Caco-2 (cell line): ENCODE measurements around the gene TNRC18. TPM values are rescaled to one million over a fixed set of nuclear protein-coding genes. Genes with fewer than 3 reads are reported as not detected.
A peak's percentile ranks its signal among the peaks of the same experiment; 100 is the strongest.
"Not testable (repeated sequence)": the region's sequence is repeated elsewhere in the genome, so short reads cannot be mapped to it uniquely, and the experiment has no call there.

Source experiments
- BruUV-seq: library from RNA; stranded (reverse); fragments of 400-500 nt; replicated peaks from 2 replicates; lab custom pipeline; 2021; lab: Mats Ljungman, UMichigan
- CTCF ChIA-PET: fragments of 300-600 bp; sonication (Branson Sonifier 250); formaldehyde crosslinking; loops from one replicate; lab custom pipeline; 2022; ENCODE audit warnings: antibody characterized with exemption; lab: Charles Lee
- POLR2A ChIA-PET: fragments of 300-600 bp; sonication (Branson Sonifier 250); formaldehyde crosslinking; loops from one replicate; lab custom pipeline; 2022; ENCODE audit warnings: antibody characterized with exemption; lab: Charles Lee
- DNase-seq, 2 experiments: peaks; one replicate each; pipeline versions ENCODE4 v3.0.0 to v3.0.0-alpha.2; 2020 to 2022
- H3K27me3 ChIP-seq: replicated peaks from 2 replicates; pipeline ENCODE4 v1.6.0; 2011; ENCODE audit warnings: low read length; ENCODE audit not compliant: control insufficient read depth, insufficient read depth
- H3K36me3 ChIP-seq: 2 replicates; pipeline ENCODE4 v1.5.1; 2011; ENCODE audit warnings: low read length; ENCODE audit not compliant: control insufficient read depth, insufficient read depth
- H3K4me1 ChIP-seq: fragments of 250-450 bp; sonication (Bioruptor Pico); 2 replicates; pipeline ENCODE4 v1.5.1; 2020; ENCODE audit warnings: mild to moderate bottlenecking
- H3K4me3 ChIP-seq: 2 replicates; pipeline ENCODE4 v1.5.1; 2011; ENCODE audit warnings: low read depth, mild to moderate bottlenecking, control low read depth, low read length
- H3K9me3 ChIP-seq: fragments of 250-450 bp; sonication (Bioruptor Pico); 2 replicates; pipeline ENCODE4 v1.5.1; 2020; ENCODE audit warnings: mild to moderate bottlenecking, moderate library complexity
- H3K27ac Mint-ChIP-seq: one replicate; pipeline ENCODE4 v1.8.0; 2022; ENCODE audit warnings: mixed read lengths; ENCODE audit not compliant: unreplicated experiment
- H3K27me3 Mint-ChIP-seq: one replicate; pipeline ENCODE4 v1.8.0; 2022; ENCODE audit warnings: mixed read lengths; ENCODE audit not compliant: insufficient read depth, unreplicated experiment
- H3K36me3 Mint-ChIP-seq: one replicate; pipeline ENCODE4 v1.8.0; 2022; ENCODE audit warnings: mild to moderate bottlenecking, mixed read lengths; ENCODE audit not compliant: insufficient read depth, unreplicated experiment
- H3K4me1 Mint-ChIP-seq: one replicate; pipeline ENCODE4 v1.8.0; 2022; ENCODE audit warnings: low read depth, mixed read lengths; ENCODE audit not compliant: unreplicated experiment
- H3K4me3 Mint-ChIP-seq: one replicate; pipeline ENCODE4 v1.8.0; 2022; ENCODE audit warnings: mild to moderate bottlenecking, moderate library complexity, mixed read lengths; ENCODE audit not compliant: unreplicated experiment
- H3K9me3 Mint-ChIP-seq: one replicate; pipeline ENCODE4 v1.8.0; 2022; ENCODE audit warnings: mixed read lengths; ENCODE audit not compliant: unreplicated experiment
- intact Hi-C: fragments of 100-400 bp; cut with micrococcal nuclease; formaldehyde crosslinking; loops from one replicate; pipeline ENCODE4 v1.10.0; 2022; ENCODE audit not compliant: unreplicated experiment
- total RNA-seq: library from RNA; stranded (reverse); gene quantifications from 2 replicates; pipeline ENCODE4 v1.2.3, GENCODE V29; 2022
- TF ChIP-seq, protein P1 (sequence below), 2 experiments: fragments of 200-600 bp in 1 of 2; IDR thresholded peaks; 1 replicate in 1 of 2; 2 replicates in 1 of 2; pipeline versions ENCODE4 v1.5.1 to v1.8.0; 2011 to 2022; ENCODE audit warnings: antibody characterized with exemption in 1 of 2, control low read depth in 1 of 2, inconsistent platforms in 1 of 2, low read depth in 1 of 2, low read length in 1 of 2, mild to moderate bottlenecking in 1 of 2, moderate library complexity in 1 of 2; ENCODE audit not compliant: insufficient read depth in 1 of 2, severe bottlenecking in 1 of 2, unreplicated experiment in 1 of 2

Gene TNRC18
- total RNA-seq, 1 experiment from 2014 or later, result 75.6 TPM

DNA sequence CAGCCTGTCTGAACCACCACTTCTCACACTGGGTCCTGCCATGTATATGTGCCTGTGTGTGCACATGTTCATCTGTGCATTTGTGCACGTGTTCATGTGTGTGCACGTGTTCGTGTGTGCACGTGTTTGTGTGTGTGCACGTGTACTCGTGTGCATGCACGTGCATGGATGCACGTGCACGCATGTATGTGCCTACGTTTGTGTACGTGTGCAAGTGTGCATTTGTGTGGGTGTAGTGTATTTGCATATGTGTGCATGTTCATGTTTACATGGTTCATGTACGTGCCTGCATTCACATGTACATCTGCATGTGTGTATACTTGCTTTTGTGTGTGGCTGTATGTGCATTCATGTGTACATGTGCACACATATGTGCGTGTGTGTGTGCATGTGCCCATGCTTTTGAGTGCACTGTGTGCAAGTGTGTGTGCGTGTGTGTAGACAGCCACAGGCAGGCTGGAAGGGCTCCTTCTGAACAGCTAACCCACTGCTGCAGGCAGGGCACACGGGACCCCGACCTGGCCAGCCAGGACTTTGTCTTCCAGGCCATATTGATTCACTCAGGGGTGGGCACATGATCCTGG is 112.7 kb downstream of the TNRC18 start:
- intact Hi-C loops, result no loop called here
- H3K27me3 ChIP-seq, result no peaks in the 10 kb centered on the region
- Mint-ChIP-seq H3K36me3 (peaks cover 67% of the 10 kb centered on the region), H3K27ac (no peak overlapping the region), H3K27me3 (no peaks in the 10 kb centered on the region), H3K4me3 (no peak overlapping the region), H3K4me1 (no peaks in the 10 kb centered on the region), H3K9me3 (no peaks in the 10 kb centered on the region)
- no peak for DNase-seq
- H3K4me1 ChIP-seq, result no peaks in the 10 kb centered on the region
- no peak overlapping the region for H3K4me3 ChIP-seq
- ChIA-PET CTCF (no interaction called here), POLR2A (no interaction called here)
- no TSS peak for BruUV-seq
- TF ChIP-seq, protein P1, sequence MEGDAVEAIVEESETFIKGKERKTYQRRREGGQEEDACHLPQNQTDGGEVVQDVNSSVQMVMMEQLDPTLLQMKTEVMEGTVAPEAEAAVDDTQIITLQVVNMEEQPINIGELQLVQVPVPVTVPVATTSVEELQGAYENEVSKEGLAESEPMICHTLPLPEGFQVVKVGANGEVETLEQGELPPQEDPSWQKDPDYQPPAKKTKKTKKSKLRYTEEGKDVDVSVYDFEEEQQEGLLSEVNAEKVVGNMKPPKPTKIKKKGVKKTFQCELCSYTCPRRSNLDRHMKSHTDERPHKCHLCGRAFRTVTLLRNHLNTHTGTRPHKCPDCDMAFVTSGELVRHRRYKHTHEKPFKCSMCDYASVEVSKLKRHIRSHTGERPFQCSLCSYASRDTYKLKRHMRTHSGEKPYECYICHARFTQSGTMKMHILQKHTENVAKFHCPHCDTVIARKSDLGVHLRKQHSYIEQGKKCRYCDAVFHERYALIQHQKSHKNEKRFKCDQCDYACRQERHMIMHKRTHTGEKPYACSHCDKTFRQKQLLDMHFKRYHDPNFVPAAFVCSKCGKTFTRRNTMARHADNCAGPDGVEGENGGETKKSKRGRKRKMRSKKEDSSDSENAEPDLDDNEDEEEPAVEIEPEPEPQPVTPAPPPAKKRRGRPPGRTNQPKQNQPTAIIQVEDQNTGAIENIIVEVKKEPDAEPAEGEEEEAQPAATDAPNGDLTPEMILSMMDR (IDR thresholded peaks at IDR 0.05; ENCODE audit: insufficient read depth in 1 of 2, low read depth in 1 of 2, low read length in 1 of 2, severe bottlenecking in 1 of 2, unreplicated experiment in 1 of 2), result no peak
- H3K9me3 ChIP-seq, result no peaks in the 10 kb centered on the region
- H3K36me3 ChIP-seq, result no peaks in the 10 kb centered on the region; the same call in 1 of the 2 replicates

DNA sequence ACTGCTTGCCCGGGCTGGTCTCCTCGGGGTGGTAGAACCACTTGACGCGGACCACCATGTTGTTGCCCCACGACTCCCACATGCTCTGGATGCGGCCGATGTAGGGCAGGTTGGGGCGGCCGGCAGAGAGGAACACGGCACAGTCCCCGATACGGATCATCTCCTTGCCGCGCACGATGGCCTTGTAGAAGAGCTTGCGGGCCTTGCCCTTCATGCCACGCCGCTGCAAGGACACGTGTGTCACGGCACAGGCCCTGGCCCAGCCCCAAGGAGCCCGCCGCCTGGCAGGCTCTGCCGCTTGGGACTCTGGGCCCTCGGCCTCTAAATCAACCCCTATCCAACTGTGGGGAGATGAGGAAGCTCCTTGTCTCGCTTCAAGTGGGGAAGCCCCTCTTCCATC is 114.5 kb downstream of the TNRC18 start:
- H3K36me3 Mint-ChIP-seq, result peaks cover 67% of the 10 kb centered on the region
- no peaks in the 10 kb centered on the region for H3K4me1 Mint-ChIP-seq
- TF ChIP-seq, protein P1 (IDR thresholded peaks at IDR 0.05; ENCODE audit: insufficient read depth in 1 of 2, low read depth in 1 of 2, low read length in 1 of 2, severe bottlenecking in 1 of 2, unreplicated experiment in 1 of 2), result no peak
- no peak overlapping the region for H3K4me3 Mint-ChIP-seq
- Histone ChIP-seq H3K4me1 (no peaks in the 10 kb centered on the region), H3K9me3 (no peaks in the 10 kb centered on the region), H3K36me3 (no peaks in the 10 kb centered on the region; the same call in 1 of the 2 replicates), H3K4me3 (no peak overlapping the region), H3K27me3 (no peaks in the 10 kb centered on the region)
- DNase-seq, result no peak
- no peak overlapping the region for H3K27ac Mint-ChIP-seq
- H3K27me3 Mint-ChIP-seq, result no peaks in the 10 kb centered on the region
- no peaks in the 10 kb centered on the region for H3K9me3 Mint-ChIP-seq
- intact Hi-C loops, result no loop called here
- no TSS peak for BruUV-seq
- POLR2A ChIA-PET, result no interaction called here
- CTCF ChIA-PET, result no interaction called here

DNA sequence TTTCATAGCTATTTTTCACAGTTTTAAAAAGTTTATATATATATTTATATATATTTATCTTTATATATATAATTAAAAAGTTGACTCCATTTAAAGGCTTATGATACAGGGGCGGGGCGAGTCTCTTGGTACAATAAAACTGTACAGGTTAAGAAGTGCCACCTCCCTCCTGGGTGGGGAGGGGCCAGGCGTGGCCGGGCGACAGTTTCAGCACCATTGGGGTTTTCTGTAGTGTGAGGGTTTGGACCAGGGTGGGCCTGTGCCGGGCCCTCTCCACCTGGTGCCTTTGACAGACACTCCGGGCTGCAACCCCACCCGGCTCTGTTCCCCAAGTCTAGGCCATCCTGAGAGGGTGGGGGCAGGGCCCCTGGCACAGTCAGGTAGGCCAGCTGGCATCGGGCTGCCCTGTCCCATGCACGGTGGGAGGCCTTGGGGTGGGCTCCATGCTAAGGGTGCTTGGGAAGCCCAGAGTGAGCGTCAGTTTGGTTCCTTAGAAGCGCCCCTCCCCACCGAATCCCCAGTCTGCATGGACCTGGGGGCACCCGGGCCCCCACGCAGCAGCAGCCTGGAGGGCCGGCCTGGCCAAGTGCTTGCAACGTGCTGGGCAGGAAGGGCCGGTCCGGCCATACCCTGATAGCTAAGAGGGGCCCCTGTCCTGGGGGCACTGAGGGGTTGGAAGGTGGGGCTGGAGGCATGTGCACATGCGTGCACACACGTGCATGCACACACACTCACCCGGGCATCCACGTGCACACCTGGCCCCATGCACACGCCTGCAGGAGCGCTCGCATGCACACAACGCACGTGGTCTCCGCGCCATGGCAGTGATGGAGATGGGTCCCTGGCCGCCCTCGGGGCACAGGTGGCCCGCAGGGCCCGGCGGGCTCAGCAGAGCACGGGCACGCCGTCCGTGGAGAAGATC is 116.2 kb downstream of the TNRC18 start:
- H3K9me3 ChIP-seq, H3K4me3 Mint-ChIP-seq, CTCF ChIA-PET, DNase-seq, H3K27me3 Mint-ChIP-seq, H3K36me3 ChIP-seq, H3K4me3 ChIP-seq, intact Hi-C loops, H3K9me3 Mint-ChIP-seq, H3K4me1 Mint-ChIP-seq, H3K27me3 ChIP-seq, H3K27ac Mint-ChIP-seq, POLR2A ChIA-PET, H3K4me1 ChIP-seq: not testable (repeated sequence)
- BruUV-seq, result TSS peak; percentile 37
- H3K36me3 Mint-ChIP-seq, result peaks cover 82% of the 10 kb centered on the region

DNA sequence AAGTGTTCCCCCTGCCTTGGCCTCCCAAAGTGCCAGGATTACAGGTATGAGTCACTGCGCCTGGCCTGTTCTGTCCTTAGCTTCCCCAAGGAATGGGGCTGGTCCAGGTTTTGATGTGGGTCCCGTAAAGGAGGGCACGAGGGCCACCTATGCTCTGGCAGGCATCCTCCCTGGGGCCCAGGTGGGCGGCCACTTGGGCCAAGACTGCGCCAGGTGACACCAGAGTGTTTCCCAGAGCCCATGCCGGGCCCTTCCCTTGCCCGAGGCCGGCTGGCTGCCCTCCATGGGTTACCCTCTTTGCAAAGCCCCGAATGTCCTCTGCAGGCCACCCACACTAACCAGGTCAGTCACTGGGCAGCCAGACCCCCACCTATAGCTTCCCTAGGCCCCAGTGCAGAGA is 118.6 kb downstream of the TNRC18 start:
- H3K9me3 ChIP-seq, H3K4me1 ChIP-seq: not testable (repeated sequence)

More for the DNA sequence above, 118.6 kb downstream of the TNRC18 start:
- CTCF ChIA-PET, H3K9me3 Mint-ChIP-seq, intact Hi-C loops, H3K4me1 Mint-ChIP-seq, H3K27ac Mint-ChIP-seq, H3K36me3 ChIP-seq, H3K27me3 ChIP-seq, DNase-seq, H3K27me3 Mint-ChIP-seq, H3K4me3 ChIP-seq, BruUV-seq, H3K4me3 Mint-ChIP-seq, POLR2A ChIA-PET: not testable (repeated sequence)
- H3K36me3 Mint-ChIP-seq, result peaks cover 82% of the 10 kb centered on the region
